GM12874 (cell line): ENCODE data around the gene PPL.

Source experiments
- TF ChIP-seq, protein P1 (sequence below): IDR thresholded peaks from 2 replicates; pipeline ENCODE4 v1.5.1; 2011; ENCODE audit warnings: low read depth, mild to moderate bottlenecking, control low read depth, low read length, moderate library complexity; ENCODE audit not compliant: insufficient read depth

PPL gene

DNA sequence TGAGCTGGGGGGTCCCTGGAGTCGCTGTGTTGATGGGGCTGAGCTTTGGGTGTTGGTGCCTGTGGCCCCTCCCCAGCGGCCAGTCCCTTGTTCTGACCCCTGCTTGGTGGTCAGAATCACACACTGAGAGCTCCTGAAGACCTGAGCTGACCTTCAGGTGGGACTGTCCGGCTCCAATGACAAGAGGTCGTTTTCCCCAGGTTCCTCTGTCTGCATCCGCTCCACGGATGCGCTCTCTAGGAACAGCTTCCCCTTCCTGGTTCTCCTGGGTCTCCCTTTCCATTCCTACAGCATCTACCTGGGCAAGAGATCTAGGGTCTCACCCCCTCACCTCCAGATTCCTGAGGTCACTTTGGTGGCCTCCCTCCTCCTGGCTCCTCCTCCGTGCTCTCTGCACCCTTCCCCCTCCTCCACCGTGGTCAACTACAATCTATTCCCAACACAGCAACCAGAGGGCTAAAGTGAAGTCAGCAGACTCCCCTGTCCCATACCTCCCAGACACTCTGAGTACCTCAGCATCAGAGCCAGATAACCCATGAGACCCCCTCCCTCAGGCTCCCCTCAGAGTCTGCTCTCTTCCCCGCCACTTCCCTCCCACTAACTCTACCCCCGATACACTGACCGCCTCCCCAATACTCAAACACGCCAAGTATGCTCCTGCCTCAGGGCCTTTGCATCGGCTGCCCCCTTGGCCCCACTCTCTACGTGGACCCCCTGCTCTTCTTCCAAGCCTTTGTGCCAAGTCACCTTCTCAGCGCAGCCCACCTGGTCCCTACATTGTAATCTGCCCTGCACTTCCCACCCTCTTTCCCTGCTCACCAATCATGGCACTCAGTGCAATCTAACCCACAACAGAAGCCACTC is 12.2 kb upstream of the PPL start:
- TF ChIP-seq, protein P1, sequence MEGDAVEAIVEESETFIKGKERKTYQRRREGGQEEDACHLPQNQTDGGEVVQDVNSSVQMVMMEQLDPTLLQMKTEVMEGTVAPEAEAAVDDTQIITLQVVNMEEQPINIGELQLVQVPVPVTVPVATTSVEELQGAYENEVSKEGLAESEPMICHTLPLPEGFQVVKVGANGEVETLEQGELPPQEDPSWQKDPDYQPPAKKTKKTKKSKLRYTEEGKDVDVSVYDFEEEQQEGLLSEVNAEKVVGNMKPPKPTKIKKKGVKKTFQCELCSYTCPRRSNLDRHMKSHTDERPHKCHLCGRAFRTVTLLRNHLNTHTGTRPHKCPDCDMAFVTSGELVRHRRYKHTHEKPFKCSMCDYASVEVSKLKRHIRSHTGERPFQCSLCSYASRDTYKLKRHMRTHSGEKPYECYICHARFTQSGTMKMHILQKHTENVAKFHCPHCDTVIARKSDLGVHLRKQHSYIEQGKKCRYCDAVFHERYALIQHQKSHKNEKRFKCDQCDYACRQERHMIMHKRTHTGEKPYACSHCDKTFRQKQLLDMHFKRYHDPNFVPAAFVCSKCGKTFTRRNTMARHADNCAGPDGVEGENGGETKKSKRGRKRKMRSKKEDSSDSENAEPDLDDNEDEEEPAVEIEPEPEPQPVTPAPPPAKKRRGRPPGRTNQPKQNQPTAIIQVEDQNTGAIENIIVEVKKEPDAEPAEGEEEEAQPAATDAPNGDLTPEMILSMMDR: no peak

DNA sequence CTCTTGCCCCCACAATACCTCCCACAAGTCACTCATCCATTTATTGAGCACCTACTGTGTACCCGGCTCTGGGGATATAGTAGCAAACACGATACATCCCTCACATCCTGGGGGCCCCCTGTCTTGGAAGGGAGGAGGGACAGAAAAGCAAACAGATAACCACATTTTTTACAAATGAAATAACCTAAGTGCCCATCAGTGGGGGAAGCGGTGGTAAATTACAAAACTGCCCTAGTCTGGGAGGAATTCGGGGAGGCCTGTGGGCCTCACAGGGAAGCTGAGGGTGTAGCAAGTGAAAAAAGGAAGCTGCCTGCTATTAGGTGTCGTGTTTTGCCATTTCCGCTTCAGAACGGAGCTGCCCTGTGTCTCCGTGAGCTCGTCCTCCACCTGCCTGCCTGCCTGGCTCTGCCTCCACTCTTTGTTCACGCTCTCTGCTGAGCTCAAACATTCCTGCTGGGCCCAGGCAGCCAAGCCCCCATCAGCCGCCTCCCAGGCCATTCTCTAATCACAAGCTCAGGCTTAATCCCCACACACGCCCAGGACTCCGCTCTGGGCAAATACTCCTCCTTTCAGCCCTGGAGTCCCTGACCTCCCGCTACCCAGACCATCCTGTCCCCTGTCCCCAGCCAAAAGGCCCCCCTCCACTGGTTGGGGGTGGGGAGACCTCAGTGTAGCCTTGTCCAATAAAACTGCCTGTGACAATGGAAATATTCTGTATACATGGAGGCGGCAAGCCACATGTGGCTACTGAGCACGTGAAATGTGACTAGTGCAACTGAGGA is 11.0 kb upstream of the PPL start:
- TF ChIP-seq, protein P1: no peak

DNA sequence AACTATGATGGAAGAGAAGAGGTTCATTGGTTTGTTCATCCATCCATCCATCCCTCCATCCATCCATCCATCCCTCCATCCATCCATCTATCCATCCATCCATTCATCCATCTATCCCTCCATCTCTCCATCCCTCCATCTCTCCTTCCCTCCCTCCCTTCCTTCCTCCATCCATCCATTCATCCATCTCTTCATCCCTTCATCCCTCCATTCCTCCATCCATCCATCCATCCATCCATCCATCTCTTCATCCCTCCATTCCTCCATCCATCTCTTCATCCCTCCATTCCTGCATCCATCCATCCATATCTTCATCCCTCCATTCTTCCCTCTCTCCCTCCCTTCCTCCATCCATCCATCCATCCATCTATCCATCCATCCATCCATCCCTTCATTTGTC is 10.0 kb upstream of the PPL start:
- TF ChIP-seq, protein P1: no peak

DNA sequence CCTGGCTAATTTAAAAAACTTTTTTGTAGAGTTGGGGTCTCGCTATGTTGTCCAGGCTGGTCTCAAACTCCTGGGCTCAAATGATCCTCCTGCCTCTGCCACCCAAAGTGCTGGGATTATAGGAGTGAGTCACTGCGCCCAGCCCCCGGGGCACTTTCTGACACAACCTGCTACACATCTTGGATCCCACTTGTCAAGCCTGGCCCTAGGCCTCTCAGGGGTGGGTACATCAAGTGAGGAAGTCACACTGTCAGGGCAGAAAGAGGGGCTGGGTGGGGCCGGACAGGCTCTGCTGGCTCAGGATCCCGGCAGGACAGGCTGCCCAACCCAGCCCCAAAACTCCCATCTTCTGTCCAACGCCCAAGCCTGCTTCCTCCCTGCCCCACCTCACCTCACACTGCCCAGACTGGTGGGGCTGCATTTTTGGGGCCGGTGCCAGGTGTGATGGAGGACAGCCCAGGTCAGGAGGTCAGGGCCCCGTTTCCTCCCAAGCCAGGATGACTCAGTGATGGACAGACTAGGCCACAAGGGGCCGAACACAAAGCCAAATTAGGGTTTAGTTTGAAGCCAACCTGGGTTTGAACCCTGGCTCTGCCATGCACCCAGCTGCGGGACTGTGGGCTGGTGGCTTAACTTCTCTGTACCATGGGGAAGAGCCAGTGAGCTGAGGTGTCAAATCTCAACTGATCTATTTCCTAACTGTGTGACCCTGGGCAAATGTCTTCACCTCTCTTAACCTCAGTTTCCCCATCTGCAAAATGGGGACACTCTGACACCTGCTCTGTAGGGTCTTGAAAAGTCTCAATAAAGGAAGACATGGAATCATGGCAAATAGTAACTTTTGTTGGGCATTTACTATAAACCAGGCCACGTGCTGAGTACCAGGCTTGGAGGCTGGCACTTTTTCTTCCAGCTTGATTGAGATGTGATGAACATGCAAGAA is 8.9 kb upstream of the PPL start:
- TF ChIP-seq, protein P1: no peak

DNA sequence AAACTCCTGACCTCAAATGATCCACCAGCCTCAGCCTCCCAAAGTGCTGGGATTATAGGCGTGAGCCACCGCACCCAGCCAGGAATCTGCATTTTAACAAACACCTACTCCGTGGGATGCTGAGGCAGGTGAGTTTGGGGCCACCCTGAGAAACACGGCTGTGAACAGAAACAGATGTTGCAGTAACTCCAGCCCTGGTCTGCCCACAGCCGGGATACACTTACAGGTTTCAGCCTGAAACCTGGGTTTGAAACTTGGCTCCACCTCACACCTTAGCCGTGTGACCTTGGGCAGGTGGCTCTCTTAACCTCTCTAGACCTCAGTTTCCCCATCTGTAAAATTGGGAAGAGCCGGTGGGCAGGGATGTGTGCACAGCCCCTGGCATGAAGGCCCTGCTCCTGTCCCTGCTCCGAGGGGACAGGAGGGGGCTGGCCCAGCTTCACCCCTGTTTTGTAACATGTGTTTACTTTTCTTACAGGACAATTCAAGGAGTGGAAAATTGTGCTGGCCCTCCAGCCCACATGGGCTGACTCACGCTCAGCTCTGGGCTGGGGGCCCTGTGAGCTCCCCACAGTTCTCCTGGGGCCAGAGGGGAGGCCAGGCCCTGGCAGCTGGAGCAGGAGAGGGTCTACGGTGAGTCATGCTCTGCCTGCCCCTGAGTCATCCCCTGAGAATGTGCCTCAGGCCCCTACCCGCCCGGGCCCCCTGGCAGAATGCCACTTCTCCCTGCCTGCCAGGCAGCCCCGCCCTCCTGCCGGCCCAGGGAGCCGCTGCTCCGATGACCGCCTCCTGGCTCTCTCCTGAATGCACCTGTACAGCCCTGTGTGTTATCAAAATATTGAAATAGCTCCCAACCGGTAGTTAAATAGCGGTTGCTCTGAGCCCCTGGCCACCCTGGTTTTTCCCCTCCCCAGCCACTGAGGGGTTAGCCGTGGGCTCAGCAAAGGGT is 7.7 kb upstream of the PPL start:
- TF ChIP-seq, protein P1: no peak

DNA sequence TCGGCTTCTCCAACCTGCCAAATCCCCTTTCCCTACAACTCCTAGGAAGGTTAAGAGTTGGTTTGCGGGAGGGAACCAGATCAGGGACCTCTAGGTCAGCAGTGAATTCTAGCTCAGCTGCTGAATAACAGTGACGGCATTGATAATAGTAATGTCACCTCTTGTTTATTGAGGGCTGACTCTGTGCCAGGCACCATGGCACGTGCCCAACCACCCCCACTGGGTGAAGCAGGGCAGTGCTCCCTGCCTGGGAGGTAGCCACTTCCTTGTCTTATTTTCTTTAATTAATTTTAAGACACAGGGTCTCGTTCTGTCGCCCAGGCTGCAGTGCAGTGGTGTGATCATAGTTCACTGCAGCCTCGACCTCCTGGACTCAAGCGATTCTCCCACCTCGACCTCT is 5.5 kb upstream of the PPL start:
- TF ChIP-seq, protein P1: no peak
